NCI-H510A (cell line): ENCODE results near the gene CPLX1.
"Not testable (repeated sequence)": the region's sequence is repeated elsewhere in the genome, so short reads cannot be mapped to it uniquely, and the experiment has no call there.

Experiments
- DNase-seq: peaks from one replicate; lab custom pipeline; 2025; lab: John Stamatoyannopoulos, UW

CPLX1 gene

DNA sequence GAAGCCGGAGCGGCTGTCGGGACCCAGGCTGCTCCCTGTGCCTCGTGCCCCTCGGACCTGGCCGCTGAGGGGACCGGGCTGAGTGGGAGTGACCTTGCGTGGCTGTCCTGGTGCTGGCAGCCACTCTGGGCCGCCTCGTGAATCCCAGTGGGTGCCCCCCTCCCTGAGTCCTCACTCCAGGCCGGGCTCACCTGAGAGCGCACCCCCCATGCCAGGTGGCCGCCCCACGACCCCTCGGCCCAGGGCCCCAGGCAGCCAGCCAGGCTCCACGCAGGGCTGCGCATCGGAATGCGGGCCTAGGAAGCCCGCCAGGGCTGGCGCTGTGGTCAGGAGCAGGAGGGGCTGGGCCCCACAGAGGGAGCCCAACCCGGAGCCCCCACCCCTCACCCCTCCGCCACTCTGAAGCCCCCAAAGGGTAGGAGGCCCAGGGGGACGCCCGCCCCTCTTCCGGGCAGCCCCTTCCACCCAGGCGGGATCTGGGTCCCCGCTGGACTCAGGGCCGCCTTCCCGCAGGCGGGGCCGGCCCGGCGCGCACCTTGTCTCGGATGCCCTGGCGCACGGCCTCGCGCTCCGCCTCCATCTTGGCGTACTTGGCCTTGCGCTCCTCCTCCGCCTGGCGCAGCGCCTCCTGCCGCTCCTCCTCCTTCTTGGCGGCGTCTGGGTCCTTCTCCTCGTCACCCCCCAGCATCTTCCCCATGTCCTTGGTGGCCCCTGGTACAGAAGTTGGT lies 33.9 kb downstream of the CPLX1 start:
- no peak for DNase-seq

- no peak for DNase-seq
These were observed 34.6 kb downstream of the CPLX1 start for GRCh38 chr4:791252-791897.

DNA sequence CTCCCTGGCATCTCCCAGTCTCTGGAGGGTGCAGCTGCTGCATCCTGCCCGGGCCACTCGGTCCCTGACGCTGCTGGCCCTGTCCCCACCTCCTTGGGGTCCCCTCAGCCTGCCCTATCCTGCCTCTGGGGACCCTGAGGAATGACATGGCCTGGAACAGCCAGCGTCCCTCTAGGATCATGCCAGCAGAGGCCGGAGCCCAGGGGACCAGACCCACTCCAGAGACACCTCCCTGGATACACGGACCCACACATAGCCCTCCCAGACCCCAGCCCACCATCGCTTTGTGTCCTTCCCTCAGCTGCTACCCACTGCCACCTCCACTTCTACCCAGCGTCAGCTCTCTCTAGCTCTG lies 35.5 kb downstream of the CPLX1 start:
- DNase-seq: no peak

DNA sequence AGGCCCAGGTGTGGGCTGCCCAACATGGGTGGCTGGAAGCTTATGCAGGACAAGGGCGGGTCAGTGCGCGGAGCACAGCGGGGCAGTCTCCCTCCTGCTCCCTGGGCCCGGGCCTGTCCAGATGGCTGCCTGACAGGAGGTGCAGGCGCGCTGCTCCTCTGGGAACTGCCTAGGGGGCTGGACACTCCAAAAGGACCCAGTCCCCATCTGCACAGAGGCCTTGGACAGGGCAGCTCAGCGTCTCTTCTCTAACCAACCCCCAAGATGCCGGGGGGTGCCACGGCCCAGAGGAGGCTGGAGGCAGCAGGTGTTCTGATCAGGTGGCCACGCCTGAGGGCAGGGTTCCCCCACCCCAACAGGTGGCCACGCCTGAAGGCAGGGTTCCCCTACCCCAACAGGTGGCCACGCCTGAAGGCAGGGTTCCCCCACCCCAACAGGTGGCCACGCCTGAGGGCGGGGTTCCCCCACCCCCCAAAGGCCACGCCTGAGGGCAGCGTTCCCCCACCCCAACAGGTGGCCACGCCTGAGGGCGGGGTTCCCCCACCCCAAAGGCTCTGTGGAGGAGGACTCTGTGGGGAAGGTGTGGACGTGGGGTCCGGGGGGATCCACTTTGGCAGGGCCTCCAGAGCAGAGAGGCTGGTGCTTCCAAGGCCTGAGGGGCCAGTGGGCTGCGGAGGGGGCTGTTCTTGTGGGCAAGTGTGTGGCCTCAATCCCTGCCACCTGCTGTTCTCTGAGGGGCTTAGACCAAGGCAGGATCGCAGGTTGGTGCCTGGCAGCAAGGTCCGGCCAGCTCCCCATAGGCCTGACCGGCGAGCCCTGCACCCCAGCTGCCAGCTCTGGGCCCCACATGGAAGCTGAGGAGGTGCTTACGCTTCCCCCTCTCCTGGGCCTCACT lies 36.1 kb downstream of the CPLX1 start:
- no peak for DNase-seq

GRCh38 chr4:788636-789297 lies 37.2 kb downstream of the CPLX1 start:
- no peak for DNase-seq

- DNase-seq: no peak
These were observed 37.8 kb downstream of the CPLX1 start for GRCh38 chr4:788006-788635.

GRCh38 chr4:787561-787981 lies 38.4 kb downstream of the CPLX1 start:
- DNase-seq: no peak

- DNase-seq: no peak
These were observed 39.0 kb downstream of the CPLX1 start for GRCh38 chr4:786861-787300.

DNA sequence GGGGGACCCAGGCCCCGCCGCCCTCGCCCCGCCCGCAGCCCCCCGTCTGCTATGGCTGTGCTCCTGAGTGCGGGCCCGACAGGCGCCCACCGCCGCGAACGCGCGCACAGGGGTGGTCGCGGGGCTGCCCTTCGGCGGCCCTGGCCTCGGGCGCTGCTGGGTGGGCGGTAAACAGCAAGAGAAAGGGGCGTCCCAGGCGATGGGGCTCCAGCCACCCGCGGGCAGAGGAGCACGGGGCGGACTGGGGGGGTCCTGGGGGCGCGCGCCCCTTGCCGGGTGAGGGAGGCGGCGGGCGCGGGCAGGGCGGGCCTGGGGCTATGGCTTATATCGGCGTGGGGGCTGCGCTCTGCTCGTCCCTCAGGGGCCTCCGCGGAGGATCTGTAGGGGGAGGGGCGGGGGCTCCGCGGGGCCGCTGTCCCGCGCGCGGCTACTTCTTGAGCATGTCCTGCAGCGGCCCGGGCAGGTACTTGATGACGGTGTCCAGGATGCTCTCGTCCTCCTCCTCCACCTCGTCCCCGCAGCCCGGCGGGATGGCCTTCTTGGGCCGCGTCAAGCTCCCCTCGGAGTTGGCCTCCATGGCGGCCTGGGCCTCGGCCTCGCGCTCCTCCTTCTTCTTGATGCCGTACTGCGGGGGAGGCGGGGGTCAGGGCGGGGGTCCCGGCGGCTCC lies 39.7 kb downstream of the CPLX1 start:
- no peak for DNase-seq

DNA sequence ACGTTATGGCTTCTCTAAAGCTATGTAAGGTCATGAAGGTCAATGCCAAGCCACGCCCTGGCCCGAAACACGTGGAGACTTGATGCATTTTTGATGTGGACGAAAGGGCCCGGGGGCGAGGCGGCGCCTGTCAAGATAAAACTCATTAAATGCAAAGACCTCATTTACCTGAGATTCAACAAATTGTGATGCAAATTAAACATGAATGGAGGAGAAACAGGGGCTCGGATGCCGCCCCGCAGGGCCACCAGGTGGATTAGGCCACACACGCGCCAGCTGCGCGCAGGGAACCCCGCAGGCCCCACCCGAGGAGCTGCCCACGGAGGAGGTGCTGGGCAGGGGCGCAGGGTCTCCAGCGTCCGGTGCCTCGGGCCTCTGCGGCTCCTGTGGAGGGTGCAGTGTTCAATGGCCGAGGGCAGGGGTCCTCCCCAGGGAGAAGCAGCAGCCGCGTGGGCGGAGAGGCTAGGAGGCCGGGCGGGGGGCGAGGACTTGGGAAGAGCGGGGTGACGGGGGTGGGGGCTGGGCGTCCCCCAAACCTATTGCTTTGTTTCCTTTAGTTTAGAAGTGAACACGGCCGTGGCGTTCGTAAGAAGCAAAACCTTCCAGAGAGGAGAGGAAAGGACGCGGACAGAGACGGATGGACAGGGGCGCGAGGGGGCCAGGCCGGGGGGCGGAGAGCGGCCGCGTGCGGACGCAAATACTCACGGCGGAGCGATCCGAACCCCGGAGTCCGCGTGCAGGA lies 40.4 kb downstream of the CPLX1 start:
- DNase-seq: no peak

DNA sequence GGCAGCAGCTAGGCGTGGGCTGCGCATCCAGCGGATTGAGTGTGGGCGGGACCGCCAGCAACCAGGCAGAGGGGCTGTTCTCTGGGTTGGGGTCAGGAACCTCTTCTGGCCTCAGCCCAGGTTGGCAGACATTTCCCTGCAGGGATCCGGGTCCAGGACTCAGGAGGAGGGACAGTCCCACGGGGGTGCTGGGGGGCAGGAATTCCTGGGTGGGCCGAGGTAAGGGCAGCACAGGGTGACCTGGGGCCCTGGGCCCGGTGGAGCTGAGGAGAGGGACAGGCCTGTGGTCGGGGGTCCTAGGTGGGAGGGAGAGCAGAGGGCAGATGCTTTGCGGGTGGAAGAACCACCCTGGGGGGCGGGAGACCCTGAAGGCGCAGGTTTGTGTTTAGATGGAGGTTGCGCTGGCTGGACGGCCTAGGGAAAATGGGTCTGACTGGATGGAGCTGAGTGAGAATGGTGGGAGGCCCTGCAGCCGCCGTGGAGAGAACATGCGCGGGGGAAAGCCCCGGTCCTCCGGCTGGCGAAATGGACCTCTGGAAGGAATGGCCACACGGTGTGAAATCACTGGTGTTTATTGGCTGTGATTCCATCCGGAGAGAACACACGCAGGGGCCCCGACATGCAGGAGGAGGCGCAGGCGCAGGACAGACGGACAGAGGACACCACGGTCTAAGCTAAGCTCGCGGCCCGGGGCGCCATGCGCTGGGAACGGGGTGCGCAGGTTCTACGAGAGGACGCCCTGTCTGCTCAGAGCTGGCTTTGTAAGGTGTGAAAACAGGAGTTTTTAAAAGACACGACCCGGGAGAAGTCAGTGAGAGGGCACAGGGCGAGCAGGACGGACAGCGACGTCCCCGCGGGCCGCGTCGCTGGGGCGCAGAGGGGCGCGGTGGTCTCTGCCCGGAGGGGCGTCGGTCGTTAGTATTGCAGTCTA lies 41.3 kb downstream of the CPLX1 start:
- no peak for DNase-seq

DNA sequence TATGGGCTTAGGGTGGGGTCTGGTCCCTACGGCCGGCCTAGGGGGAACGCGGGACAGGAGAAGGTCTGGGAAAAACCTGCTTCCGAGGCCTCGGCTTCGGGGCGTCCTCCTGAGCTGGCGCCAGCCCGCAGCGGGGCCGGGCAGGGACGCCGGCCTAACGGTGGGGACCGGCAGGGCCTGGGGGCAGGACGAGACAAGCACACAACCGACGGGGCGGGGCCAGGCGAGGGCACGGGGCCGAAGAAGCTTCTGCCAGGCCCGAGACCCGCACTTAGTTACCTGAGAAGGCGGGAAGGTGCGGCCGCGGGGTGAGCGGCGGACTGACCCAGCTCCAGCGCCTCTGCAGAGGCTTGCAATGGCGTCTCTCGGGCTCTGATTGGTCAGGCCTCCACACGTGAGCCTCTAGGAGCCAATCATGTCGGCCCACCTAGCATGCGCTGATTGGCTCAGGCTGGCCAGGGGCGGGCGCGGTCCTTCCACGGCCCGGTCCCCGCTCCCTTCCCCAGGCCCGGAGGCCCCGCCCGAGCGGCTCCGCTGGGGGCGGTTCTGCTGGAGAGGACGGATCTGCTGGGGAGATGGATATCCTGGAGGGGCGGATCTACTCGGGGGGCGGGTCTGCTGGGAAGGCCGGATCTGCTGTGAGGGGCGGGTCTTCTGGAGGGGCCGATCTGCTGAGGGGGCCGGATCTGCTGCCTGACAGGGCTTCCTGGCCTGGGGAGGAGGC lies 44.3 kb downstream of the CPLX1 start:
- DNase-seq: peak; percentile 96

DNA sequence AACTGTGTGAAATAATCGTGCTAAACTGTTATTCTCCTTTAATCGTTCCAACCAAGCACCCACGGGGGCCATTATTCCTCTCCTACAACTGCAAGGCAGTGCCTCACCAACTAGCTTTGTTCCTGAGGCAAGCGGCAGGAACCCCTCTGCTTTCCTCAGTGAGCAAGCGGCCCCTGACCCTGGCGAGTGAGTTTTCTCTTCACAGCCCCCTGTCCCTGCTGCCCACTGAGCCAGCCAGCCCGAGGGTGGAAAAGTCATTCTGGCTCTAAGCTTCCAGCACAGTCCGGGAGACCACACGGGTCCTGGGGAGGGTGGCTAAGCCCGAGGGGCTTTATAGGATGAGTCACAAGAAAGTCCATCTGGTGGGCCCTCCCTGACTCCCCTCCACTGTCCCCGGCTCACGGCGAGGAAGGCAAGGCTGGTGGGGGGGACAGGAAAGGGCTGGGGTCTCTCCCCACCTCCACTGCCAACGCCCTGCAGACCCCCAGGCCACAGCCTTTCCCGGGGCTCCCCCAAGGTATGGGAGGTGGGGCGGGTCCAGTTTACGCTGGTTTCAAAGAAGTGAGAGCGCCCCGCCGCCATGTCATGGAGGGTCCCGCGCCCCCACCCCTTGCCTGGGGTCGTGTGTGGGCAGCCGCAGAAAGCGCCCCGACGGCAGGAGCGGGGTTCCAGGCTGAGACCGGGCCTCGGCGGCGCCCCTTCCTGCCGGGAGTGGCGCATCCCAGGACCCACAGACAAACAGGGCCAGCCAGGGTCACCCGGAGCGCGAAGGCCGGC lies 45.0 kb downstream of the CPLX1 start:
- no peak for DNase-seq

GRCh38 chr4:780255-780654 lies 45.7 kb downstream of the CPLX1 start:
- DNase-seq: not testable (repeated sequence)

DNA sequence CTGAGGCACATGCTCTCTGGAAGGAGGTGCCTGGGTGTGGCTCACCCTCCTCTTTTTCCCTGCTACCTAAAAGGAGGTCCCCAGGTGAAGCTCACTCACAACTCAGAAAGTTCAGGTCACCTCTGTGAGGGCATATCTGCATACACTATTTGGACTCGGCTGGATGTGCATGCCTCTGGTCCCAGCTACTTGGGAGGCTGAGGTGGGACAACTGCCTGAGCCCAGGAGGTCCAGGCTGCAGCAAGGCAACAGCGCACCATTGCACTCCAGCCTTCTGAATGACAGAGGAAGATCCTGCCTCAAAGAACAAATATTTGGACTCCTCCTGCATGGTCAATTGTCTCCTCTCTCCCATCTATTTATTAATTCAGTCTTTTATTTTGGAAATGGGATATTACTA lies 46.4 kb downstream of the CPLX1 start:
- DNase-seq: no peak

DNA sequence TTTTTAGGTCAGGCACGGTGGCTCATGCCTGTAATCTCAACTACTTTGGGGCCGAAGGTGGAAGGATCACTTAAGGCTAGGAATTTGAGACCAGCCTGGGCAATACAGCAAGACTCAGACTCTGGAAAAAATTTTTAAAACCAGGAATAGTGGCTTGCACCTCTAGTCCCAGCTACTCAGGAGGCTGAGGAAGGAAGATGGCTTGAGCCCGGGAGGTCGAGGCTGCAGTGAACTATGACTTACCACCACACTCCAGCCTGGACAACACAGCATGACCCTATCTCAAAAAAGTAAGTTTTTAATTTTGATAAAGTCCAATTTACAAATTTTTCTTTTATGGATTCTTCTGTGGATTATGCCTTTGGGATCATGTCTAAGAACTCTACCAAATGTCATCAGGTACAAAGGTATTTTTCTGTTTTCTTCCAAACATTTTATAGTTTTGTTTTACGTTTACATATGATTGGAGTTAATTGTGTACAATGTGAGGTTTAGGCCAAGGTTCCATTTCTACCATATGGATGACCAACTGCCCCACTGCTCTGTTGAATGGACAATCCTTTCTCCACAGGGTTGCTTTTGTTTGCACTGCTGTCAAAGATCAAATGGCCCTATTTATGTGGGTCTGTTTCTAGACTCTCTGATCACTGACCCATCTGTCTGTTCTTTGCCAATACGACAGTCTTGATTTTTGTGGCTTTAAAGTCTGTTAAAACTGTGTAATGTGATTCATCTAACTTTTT lies 48.2 kb downstream of the CPLX1 start:
- no peak for DNase-seq

GRCh38 chr4:776743-777441 lies 49.0 kb downstream of the CPLX1 start:
- DNase-seq: no peak
